PFSK-1 (cell line): ENCODE data around the gene JAK1.

Experiments
- FOXP2 ChIP-seq: optimal IDR thresholded peaks from 2 replicates; pipeline ENCODE3; 2011; ENCODE audit warnings: borderline replicate concordance, control low read depth, inconsistent platforms; ENCODE audit not compliant: insufficient read depth; ENCODE audit errors: extremely low read length, extremely low read depth
- POLR2AphosphoS5 ChIP-seq: IDR thresholded peaks from 2 replicates; pipeline ENCODE4 v1.6.1; 2012; ENCODE audit warnings: low read depth, mild to moderate bottlenecking, control low read depth, low read length, moderate library complexity
- REST ChIP-seq, 2 experiments: IDR thresholded peaks; 2 replicates each; pipeline versions ENCODE4 v1.6.1 to v1.8.0; 2011 to 2012; ENCODE audit warnings: low read depth in 2 of 2, low read length in 2 of 2, control low read depth in 1 of 2, inconsistent platforms in 1 of 2, mild to moderate bottlenecking in 1 of 2, moderate library complexity in 1 of 2; ENCODE audit not compliant: insufficient read depth in 1 of 2
- SIN3A ChIP-seq: IDR thresholded peaks from 2 replicates; pipeline ENCODE4 v1.6.1; 2012; ENCODE audit warnings: mild to moderate bottlenecking, low read length, moderate library complexity, borderline replicate concordance; ENCODE audit not compliant: insufficient read depth
- TAF1 ChIP-seq: IDR thresholded peaks from 2 replicates; pipeline ENCODE4 v1.6.1; 2012; ENCODE audit warnings: low read length, control low read depth, borderline replicate concordance; ENCODE audit not compliant: insufficient read depth

JAK1 gene

GRCh38 chr1:64898107-64898861 lies 68.1 kb downstream of the JAK1 start:
- TF ChIP-seq TAF1 = no peak
- TF ChIP-seq FOXP2 = peak; percentile 18

GRCh38 chr1:64896551-64896950 lies 69.8 kb downstream of the JAK1 start:
- TF ChIP-seq FOXP2 = no peak
- TF ChIP-seq SIN3A = no peak

DNA sequence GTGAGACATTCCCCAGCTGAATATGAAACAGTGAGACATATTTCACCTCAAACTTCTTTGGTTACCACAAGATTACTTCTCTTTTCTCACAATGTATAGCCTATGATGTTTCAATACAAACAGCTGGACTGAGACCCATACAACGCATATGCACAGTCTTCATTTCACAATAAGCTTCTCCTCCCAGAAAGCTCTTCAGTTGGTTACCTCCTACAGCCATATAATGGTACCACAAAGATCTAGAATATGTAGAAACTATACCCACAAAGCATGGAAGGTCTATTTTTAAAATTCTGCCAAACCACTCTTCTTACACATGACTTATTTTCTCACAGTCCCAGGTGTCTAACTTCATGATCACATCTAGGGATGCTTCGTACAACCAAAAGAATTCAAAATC lies 70.8 kb downstream of the JAK1 start:
- TF ChIP-seq REST (IDR thresholded peaks at IDR 0.05; ENCODE audit: insufficient read depth in 1 of 2, low read depth in 2 of 2, low read length in 2 of 2) = no peak
- no peak for TF ChIP-seq SIN3A
- no peak for TF ChIP-seq POLR2AphosphoS5
- no peak for TF ChIP-seq FOXP2
- no peak for TF ChIP-seq TAF1

GRCh38 chr1:64894438-64895196 lies 71.7 kb downstream of the JAK1 start:
- no peak for TF ChIP-seq SIN3A
- no peak for TF ChIP-seq FOXP2
- no peak for TF ChIP-seq POLR2AphosphoS5

GRCh38 chr1:64893921-64894320 lies 72.4 kb downstream of the JAK1 start:
- TF ChIP-seq SIN3A (no peak), TAF1 (no peak), FOXP2 (no peak), REST (IDR thresholded peaks at IDR 0.05; ENCODE audit: insufficient read depth in 1 of 2, low read depth in 2 of 2, low read length in 2 of 2) (no peak), POLR2AphosphoS5 (no peak)

DNA sequence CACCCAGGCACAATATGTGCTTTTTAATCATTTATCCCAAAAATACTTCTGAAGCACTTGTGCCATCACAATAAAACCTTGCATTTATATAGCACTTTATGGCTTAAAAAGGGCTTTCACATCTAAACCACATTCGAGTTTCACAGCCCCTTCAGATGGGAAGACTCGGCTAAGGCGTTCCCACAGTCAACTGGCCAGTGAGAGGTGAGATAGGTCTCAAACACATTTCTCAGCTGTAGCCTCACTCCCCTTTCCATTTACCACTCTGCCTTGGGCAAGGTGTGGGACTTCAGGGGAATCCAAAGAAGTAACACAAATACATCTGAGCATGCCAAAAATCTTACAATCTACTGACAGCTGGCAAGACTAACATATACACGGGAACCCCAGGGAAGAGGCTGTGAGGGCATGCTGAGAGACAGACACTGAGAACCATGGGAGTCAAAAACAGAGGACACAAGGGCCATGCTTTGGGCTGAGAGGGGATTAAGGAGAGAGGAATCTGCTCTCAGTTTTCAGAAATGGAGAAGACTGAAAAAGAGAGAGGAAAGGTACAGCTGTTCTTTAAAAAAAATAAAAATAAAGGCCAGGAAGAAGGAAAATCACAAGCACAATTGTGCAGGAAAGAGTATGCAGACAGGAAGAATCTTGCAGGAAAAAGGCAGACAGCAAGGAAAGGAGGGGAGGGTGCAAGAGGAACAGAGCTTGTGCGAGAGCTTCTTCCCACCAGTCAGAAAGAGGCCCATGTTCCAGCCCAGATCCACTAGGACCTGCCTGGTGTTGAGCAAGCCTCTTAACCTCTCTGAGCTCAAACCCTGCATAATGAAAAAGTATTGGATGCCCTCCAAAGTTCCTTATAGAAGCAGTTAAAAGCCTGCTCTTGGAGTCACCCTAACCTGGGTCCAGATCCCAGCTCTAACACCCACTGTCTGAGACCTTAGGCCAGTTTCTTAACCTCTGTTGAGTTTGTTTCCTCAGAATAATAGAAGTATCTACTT lies 73.5 kb downstream of the JAK1 start:
- TF ChIP-seq TAF1 (no peak), REST (IDR thresholded peaks at IDR 0.05; ENCODE audit: insufficient read depth in 1 of 2, low read depth in 2 of 2, low read length in 2 of 2) (no peak), SIN3A (no peak), FOXP2 (no peak), POLR2AphosphoS5 (no peak)
